GM10266 (cell line): Measurements from ENCODE around the gene PTGIS.

ENCODE experiments used
- DNase-seq: peaks from one replicate; pipeline ENCODE4 v3.0.0; 2012; ENCODE audit errors: extremely low spot score
- TF ChIP-seq, protein P1 (sequence below): IDR thresholded peaks from 2 replicates; pipeline ENCODE4 v1.5.1; 2012; ENCODE audit warnings: mild to moderate bottlenecking, low read depth; ENCODE audit not compliant: control insufficient read depth, insufficient read depth; ENCODE audit errors: missing control alignments

Gene PTGIS

DNA sequence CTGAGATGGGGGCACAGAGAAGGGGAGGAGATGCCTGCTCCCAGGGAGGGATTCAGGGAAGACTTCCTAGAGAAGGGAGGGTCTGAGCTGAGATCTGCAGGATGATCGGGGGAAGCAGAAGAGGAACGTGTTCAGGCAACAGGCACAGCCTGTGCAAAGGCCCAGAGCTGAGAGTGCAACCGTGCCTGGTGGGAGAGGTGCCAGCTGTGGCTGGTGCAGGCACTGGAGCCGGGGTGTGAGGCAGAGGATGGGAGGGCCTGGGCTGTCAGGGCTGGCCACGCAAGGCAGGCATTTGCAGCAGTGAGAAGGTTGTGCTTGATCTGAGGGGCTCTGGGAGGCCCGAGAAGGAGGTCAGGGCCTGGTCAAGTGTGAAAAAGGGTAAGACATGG is 27.7 kb downstream of the PTGIS start:
- no peak for DNase-seq
- TF ChIP-seq, protein P1, sequence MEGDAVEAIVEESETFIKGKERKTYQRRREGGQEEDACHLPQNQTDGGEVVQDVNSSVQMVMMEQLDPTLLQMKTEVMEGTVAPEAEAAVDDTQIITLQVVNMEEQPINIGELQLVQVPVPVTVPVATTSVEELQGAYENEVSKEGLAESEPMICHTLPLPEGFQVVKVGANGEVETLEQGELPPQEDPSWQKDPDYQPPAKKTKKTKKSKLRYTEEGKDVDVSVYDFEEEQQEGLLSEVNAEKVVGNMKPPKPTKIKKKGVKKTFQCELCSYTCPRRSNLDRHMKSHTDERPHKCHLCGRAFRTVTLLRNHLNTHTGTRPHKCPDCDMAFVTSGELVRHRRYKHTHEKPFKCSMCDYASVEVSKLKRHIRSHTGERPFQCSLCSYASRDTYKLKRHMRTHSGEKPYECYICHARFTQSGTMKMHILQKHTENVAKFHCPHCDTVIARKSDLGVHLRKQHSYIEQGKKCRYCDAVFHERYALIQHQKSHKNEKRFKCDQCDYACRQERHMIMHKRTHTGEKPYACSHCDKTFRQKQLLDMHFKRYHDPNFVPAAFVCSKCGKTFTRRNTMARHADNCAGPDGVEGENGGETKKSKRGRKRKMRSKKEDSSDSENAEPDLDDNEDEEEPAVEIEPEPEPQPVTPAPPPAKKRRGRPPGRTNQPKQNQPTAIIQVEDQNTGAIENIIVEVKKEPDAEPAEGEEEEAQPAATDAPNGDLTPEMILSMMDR, result no peak

DNA sequence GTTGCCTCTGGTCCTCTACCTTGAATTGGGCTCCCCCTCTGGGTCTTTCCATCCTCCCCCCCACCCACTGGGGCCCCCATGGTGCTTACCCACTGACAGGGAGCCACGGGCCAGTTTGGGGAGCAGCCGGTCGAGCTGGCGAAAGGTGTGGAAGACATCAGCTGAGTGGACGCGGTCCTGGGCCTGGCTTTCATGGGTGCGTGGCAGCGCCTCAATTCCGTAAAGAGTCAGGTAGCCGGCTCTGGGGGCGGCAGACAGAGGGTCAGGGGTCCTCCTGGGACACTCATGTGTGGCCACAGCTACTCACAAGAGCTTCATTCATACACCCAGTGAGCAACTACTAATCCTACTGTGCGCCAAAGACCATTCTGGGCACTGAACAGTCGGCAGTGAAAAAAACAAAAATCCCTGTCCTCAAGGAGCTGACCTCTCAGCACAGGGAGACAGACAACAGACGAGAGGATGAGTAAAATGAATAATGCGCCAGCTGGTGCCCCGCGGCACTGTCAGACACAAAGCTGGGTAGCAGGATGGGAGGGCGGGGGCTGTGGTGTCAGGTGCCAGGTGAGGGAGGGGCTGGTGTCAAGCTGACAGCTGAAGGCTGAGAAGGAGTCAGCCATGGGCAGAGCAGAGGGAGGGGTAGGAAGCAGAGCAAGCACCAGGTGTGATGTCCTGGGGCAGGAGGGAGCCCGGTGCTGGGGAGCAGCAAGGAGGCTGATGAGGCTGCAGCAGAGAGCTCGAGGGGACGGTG is 28.3 kb downstream of the PTGIS start:
- DNase-seq, result no peak
- TF ChIP-seq, protein P1, result no peak

DNA sequence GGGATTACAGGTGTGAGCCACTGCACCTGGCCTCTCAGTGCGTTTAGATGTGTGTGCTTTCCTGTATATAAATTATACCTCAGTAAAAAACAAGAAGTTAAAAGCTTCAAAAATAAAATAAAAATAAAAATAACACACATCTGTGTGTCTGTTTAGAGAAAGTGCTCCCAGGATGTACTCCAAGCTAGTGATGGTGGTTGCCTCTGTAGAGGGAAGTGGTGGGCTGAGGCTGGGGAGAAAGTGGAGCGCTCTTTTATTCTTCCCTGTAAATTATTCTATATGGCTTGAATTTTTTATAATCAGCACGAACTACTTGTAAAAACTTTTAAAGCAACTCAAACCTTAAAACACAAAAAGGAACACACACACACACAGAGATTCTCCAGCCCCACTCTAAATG is 29.0 kb downstream of the PTGIS start:
- DNase-seq, result no peak
- TF ChIP-seq, protein P1, result no peak

DNA sequence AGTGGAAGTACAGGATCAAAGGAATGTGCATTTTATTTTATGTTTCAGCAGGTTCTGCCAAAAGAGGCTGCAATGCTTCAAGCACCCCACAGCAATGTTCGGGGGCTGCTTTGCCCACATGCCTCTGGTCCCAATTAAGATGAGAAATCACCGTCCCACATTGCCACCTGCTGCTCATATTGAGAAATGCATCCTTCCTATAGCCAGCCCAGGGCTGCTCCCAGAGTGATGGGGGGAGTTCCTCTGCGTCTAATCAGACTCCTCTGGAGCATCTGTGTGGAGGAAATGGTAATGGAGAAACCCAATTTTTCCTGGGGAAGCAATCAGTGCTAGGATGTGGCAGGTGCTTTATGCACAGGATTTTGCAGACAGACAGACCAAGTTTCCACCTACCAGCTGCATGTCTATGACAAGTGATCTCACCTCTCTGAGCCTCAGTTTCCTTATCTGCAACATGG is 33.7 kb downstream of the PTGIS start:
- DNase-seq, result peak; percentile 70
- TF ChIP-seq, protein P1, result peak; percentile 80

DNA sequence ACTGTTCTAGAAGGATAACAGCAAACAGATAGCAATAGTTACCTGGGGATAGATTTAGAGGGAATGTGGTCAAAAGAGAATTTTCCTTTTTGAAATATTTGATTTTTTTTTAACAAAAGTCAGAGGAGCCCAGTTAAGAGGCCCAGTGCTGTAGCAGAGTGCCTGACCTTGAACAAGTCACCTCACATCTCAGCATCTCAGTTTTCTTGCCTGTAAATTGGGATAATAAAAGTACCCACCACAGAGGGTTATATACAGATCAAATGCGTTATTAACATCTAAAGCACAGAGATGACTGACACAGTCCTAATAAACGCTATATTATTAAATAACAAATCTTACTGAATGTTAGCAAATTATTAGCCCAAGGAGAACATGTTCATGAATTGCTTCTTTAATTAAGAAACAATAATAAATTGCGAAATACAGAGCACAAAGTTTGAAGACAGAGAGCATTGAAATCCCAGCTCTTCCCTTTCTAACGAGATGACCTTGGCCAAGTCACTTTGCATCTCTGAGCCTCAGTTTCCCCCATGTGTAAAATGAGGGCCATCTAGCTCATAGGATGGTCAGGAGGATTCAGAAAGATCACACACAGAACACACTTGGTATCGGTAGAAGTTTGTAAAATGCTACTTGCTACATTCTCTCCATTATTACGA is 35.5 kb downstream of the PTGIS start:
- TF ChIP-seq, protein P1, result no peak
- no peak for DNase-seq

DNA sequence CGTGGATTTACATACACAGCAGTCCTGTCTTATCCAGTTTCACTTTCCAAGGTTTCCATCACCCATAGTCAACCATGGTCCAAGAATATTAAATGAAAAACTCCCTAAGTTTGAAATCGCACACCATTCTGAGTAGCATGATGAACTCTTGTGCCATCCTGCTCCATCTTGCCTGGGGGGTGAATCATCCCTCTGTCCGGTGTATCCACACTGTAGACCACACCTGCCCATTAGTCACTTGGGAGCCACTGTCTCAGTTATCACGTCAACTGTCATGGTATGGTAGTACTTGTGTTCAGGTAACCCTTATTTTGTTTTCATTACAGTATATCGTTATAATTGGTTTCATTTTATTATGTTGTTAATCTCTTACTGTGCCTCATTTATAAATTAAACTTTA is 38.5 kb downstream of the PTGIS start:
- TF ChIP-seq, protein P1, result no peak

DNA sequence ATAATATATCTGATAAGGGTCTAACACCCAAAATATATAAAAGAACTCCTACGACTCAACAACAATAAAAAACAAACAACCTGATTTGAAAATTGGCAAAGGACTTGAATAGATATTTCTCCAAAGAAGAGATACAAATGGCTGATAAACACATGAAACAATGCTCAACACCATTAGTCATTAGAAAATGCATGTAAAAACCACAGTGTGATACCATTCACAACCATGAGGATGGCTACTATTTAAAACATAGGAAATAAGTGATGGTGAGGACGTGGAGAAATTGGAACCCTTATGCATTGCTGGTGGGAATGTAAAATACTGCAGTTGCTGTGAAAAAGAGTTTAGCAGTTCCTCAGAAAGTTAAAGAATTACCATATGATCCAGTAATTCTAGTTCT is 41.4 kb downstream of the PTGIS start:
- no peak for DNase-seq
- TF ChIP-seq, protein P1, result no peak

More for the DNA sequence above, 38.5 kb downstream of the PTGIS start:
- DNase-seq, result no peak
